HCT116 (cell line): ENCODE results near the gene MCFD2.

Experiments
- SIN3A ChIP-seq: IDR thresholded peaks from 2 replicates; pipeline ENCODE4 v1.6.1; 2012; ENCODE audit warnings: low read depth
- TF ChIP-seq, protein P1 (sequence below), 3 experiments: fragments of 200-600 bp in 1 of 3; sonication (generic) in 1 of 3; IDR thresholded peaks in 2 of 3; conservative IDR thresholded peaks in 1 of 3; 2 replicates each; pipeline ENCODE4 v1.5.1; 2012 to 2017; ENCODE audit warnings: low read depth in 2 of 3, low read length in 2 of 3, antibody characterized with exemption in 1 of 3, borderline replicate concordance in 1 of 3, control low read depth in 1 of 3, mild to moderate bottlenecking in 1 of 3, mixed read lengths in 1 of 3, mixed run types in 1 of 3, moderate library complexity in 1 of 3; ENCODE audit not compliant: insufficient read depth in 1 of 3

DNA sequence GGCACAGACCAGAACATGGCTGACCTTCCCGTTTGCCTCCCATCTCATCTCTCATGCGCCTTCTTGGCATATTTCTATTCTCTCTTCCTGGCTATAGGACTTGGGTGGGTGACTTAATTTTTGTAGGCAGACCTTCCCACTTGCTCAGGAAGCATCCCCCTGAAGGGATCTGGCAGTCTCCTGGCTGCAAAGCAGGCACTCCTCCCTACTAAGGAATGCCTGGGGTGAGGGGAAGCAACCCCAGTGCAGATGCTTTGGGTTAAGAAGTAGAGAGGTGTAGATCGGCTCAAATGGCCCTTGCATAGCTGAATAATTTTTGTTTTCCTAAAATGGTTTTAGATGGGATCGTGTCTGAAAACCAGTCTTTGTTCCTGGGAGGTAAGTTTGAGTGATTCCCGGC, 17.6 kb downstream of the MCFD2 start:
- TF ChIP-seq SIN3A = no peak
- TF ChIP-seq, protein P1, sequence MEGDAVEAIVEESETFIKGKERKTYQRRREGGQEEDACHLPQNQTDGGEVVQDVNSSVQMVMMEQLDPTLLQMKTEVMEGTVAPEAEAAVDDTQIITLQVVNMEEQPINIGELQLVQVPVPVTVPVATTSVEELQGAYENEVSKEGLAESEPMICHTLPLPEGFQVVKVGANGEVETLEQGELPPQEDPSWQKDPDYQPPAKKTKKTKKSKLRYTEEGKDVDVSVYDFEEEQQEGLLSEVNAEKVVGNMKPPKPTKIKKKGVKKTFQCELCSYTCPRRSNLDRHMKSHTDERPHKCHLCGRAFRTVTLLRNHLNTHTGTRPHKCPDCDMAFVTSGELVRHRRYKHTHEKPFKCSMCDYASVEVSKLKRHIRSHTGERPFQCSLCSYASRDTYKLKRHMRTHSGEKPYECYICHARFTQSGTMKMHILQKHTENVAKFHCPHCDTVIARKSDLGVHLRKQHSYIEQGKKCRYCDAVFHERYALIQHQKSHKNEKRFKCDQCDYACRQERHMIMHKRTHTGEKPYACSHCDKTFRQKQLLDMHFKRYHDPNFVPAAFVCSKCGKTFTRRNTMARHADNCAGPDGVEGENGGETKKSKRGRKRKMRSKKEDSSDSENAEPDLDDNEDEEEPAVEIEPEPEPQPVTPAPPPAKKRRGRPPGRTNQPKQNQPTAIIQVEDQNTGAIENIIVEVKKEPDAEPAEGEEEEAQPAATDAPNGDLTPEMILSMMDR (IDR thresholded peaks at IDR 0.05 in 2 of 3, conservative IDR thresholded peaks at IDR 0.05 in 1 of 3; ENCODE audit: borderline replicate concordance in 1 of 3, insufficient read depth in 1 of 3, low read depth in 2 of 3, low read length in 2 of 3) = no peak
